GM21528 (cell line): Measurements from ENCODE around the gene LMNA.
"Not testable (repeated sequence)": the region's sequence is repeated elsewhere in the genome, so short reads cannot be mapped to it uniquely, and the experiment has no call there.

Experiments
- ATAC-seq: cut with Tn5 transposase; IDR thresholded peaks from one replicate; pipeline ENCODE4 v1.9.1; 2021; ENCODE audit warnings: mild to moderate bottlenecking, moderate library complexity; ENCODE audit not compliant: unreplicated experiment, low FRiP score

LMNA gene

DNA sequence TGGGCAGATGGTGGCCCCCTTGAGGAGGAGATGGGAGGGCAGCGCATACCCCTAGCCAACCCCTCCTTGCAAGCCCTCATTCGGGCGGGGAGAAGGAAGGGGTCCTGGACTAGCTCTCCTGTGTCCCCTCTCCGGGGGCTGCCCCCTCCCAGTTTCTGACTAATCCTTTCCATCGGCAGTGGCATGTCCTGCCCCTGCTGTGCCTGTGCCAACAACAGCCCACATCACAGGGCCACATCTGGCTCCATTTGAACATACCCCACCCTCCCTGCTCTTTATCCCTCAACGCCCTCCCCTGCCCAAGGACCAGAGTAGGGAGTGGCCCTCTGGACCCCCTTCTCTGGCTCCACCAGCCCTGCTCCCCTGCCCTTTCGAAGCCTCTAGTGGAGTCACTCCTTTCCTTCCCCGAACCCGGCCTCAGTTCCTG is 11.0 kb upstream of the LMNA start:
- no peak for ATAC-seq

DNA sequence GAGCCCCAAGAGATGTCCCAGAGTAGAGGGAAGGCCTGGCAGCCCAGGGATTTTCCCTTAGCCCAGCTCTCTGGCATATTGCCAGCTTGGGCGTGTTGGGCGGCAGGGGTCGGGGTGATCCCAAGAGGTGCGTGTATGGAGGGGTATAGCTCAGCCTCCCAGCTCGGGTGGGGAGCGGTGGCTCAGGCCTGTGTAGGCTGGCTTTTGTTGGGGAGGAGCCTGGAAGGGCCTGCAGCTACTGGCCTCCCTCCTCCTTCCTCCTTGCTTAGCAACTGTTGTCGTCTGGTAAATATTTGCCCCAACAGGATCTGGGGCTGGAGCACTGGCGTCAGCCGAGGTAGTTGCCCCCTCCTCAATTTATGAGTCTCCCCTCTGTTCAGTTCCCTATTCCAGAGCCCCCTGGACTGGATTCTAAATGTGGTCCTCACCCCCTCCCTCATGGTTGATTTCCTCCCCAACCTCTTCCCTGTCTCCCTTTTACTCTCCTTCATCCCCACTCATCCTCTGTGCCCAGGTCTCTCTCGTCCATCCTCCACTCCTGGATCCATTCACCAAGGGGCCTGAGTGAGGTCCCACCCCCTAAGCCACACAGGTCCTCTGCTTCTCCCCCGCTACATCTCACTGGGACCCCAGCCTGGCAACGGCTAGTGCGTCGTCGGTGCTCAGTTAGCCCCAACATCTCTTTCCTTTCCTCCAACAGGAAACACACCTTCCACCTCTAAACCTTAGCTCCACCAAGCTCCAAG is 10.3 kb upstream of the LMNA start:
- no peak for ATAC-seq

DNA sequence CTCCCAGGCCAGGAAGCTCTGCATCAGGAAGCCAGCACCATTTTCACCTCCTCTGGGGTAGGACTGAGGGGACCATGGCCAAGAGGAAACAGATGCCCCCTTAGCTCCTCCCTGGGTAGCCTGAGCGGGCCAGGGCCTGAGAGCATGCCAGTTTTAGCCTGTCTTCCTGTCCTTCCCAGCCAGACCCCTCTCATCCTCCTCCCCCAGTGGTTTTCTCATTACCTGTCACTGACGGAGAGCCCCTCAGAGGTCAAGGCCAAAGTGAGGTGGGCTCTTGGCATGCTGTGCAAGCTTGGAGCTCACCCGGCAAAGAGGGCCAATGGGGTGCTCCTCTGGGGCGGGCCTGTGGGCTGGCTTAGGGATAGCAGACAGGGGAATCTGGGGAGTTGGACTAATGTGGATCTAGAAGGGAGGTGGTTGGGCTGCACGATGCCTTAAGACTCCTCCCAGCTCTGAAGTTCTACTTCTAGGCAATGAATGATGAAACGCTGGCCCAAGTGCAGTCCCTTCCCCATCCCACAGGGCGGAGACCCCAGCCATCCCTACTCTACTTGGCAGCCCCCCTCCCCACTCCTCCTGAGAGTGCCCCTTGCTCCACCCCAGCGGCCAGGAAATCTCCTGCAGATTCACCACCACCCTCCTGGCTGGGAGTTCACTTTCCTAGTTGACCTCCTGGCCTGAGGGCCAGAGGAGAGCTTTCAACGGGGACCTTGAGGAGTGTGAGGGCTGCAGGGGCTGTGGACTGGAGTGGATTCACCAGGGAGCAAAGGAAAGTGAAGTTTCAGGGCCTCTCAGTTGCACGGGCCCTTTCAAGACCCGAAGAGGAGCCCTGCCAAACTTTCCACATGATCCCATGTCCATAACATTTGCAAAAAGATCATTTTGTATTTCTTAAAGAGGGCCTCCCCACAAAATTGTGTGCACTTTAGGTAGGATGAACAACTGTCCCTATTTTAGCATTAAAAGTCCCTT is 9.4 kb upstream of the LMNA start:
- no peak for ATAC-seq

DNA sequence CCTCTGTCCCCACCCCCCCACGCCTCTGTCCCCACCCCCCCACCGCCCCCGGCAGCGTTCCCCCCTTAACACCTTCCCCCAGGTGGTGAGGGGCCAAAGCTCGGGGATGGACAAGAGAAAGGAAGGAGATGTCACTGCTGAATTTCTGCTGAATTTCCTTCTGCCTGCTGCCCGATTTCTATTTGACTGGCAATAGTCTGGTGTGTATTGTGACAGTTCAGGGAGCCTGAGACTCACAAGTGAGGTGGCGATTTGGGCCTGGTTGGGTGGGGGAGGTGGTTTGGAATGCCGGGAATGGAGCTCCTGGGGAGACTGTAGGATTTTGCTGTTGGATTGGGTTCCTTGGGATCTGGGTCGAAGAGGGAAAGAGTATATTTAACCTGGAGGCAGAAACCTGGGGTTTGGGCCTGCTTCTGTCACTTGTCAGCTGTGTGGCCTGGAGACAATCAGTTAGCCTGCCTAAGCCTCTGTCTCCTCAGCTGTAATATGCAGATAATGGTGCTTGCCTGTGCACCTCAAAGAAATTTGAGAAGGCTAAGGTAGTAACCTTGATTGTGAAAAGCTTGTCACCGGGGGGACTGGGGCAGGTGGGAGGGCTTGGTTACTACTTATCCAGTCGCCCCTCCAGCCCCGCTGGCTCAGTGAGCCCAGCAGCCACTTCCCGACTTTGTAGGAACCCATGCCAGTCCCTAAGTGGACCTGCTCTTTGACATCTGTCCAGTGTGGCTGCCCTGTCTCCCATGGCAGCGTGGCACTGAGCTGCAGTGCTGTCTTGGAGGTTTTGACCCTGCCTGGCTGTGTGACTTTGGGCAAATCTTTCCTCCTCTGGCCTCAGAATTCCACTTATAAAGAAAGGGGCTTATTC is 7.7 kb upstream of the LMNA start:
- no peak for ATAC-seq

DNA sequence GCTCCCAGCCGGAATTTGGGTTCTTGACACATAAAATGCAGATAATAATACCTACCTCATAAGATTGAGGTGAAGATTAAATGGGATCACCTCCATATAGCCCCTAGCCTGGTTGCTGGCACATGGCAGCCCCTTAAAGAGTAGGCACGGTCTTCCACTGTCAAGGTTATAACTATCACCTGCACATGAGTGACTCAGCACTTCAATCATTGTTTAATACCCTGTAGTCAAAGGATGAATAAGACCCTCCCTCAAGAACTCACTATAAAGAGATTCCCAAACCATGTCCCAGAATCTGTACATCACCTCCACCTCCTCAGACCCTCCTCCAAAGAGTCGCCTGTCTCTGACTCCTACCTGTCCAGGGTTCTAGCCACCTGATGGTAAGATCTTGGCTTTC is 6.5 kb upstream of the LMNA start:
- ATAC-seq: no peak

DNA sequence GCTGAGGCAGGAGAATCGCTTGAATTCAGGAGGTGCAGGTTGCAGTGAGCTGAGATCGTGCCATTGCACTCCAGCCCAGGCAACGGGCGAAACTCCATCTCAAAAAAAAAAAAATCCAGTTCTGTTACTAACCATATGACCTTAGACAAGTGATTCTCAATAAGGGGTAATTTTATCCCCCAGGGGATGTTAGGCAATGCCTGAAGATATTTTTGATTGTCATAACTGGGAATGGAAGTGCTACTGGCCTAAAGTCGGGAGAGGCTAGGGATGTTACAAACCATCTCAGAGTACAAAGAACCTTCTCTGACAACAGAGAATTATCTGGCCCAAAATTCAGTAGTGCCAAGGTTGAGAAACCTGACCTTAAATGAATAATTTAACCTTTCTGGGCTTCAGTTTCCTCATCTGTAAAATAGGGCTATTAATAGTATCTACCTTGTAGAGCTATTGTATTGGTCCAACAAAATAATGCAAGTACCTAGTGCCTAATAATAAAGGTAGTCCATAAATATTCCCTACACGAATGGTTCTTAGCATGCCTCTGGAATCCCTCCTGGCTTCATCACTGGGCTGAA is 5.8 kb upstream of the LMNA start:
- ATAC-seq: no peak

DNA sequence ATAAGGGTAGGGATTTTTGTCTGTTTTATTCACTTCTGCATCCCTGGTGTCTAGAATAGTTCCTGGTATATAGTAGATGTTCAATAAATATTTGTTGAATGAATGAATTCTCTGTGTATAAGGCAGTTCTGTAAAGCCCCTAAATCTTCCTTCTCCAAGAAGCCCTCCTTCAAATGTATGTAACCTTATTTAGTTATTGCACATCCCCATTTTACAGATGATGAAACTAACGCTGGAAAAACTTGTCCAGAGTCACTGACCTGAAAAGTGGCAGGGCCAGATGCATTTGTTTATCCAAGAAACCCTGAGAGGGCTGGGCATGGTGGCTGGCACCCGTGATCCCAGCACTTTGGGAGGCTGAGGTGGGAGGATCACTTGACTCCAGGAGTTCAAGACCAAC is 4.3 kb upstream of the LMNA start:
- no peak for ATAC-seq

DNA sequence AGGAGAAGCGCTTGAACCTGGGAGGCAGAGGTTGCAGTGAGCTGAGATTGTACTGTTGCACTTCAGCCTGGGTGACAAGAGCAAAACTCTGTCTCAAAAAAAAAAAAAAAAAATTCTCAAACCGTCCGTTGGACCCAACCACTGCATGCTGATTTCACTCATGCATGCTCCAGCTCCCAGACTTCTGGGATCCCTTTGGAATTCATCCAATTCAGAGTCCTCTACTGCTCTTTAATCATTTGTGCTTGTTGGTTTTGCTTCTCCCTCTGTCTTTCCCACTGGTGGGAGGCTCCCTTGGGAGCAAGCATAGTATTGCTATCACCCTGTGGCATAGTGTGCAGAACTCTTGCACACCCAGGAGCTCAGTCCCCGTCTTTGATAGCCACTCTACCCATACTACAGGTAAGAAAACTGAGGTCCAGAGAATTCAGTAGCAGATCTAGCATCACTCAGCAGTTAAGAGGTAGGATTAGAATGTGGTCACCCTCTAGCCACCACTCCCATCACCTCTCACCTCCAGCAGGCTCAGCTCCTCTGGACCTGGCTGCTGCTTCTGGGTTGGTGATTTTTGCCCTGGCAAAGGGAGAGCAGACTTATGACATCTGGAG is 3.1 kb upstream of the LMNA start:
- no peak for ATAC-seq

DNA sequence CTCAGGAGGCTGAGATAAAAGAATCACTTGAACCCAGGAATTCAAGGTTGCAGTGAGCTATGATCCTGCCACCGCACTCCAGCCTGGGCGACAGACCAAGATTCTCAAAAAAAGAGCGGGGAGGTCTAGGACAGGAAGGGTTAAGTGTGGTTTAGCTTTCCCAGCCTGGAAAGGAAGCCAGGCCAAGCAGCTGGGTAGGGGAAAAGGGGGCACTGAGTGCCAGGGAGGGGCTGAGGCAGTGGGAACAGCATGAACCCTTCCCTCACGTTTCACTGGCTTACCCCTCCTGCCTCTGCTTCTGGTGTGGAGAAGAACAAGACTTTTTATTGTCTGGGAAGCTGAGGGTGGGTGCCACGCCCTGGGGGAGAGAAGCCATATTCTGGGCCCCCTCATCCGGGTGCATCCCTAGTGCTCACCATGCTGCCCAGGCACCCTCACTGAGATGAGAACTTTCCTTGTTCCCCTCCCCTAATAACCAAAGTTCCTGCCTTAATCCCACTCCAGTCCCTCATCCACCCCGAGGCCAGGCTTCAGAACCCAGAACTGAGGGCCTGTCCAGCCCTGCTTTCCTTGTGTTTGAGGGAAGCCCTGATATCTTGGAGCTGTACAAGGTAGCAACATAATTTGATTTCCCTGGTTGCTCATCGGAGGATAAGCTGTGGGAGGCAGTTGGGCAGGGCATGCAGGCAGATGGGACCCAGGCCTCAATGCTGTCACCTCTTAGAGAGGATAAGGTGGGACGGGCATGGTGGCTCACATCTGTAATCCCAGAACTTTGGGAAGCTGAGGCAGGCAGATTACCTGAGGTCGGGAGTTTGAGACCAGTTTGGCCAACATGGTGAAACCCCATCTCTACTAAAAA is 2.0 kb upstream of the LMNA start:
- no peak for ATAC-seq

DNA sequence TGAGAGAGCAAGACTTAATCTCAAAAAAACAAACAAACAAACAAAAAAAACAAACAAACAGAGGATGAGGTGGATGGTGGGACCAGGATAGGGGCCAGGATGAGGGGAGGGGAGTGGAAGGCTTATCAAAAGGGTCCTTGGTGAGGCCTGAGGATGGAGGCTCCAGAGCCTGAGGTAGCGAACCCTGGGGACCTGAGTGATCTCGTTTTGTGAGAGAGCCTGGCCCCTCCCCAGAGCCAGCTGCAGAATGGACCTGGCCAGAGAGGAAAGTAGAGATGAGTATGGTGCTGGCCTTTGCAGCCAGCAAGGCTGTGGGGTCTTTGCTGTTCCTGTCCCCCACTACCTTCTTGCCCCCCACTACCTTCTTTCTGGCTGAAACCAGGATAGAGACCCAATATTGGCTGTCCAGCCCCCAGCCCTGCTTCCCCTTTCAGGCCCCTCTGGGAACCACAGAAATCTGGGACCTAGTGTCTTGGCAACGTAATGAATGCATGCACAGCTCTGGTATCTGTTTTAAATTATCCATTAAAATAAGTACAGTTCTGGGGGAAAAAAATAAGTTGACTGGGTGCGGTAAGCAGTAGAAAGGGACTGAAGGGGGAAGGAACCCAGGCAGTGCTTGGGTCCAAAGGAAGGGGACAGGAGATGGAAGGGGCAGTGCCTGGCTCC is 1.1 kb upstream of the LMNA start:
- ATAC-seq: no peak

DNA sequence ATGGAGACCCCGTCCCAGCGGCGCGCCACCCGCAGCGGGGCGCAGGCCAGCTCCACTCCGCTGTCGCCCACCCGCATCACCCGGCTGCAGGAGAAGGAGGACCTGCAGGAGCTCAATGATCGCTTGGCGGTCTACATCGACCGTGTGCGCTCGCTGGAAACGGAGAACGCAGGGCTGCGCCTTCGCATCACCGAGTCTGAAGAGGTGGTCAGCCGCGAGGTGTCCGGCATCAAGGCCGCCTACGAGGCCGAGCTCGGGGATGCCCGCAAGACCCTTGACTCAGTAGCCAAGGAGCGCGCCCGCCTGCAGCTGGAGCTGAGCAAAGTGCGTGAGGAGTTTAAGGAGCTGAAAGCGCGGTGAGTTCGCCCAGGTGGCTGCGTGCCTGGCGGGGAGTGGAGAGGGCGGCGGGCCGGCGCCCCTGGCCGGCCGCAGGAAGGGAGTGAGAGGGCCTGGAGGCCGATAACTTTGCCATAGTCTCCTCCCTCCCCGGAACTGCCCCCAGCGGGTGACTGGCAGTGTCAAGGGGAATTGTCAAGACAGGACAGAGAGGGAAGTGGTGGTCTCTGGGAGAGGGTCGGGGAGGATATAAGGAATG is 505 bp downstream of the LMNA start:
- ATAC-seq: no peak

DNA sequence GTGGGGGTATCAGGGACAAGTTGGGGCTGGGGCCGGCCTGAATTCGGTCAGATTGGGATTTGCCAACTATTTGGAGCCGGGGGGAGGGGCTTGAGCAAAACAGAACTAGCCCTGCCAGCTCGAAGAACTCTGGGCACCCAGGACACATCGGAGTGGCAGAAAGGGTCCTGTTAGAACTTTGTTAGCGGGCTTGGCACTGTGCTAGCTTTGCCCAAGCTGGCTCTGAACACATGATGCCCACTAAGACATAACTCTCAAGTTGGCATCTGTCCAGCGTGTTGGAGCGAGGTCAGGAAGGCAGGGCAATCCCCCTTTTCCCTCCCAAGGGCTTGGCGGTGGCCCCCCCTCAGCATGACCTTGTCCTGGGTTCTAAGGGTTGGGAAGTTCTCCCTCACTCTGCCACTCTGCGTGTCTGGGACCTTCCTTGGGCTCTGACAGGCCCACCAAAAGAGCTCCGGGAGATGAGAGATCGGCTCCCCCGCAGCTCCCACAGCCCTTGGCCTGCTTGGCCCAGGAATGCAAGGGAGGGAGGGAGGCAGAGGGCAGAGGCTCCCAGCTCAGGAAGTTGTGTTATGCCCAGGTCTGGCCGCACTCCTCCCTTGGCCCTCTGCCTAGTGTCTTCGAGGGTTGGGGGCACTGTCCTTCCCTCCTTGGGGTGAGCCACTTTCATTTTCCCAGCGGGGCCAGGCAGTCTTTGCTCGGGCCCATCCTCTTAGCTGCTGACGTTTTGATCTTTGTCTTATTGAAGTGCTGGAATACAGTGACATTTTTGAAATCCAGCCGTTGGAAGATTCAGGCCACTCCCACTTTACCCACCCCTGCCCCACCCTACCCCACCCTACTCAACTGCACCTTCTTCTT is 1.2 kb downstream of the LMNA start:
- no peak for ATAC-seq

DNA sequence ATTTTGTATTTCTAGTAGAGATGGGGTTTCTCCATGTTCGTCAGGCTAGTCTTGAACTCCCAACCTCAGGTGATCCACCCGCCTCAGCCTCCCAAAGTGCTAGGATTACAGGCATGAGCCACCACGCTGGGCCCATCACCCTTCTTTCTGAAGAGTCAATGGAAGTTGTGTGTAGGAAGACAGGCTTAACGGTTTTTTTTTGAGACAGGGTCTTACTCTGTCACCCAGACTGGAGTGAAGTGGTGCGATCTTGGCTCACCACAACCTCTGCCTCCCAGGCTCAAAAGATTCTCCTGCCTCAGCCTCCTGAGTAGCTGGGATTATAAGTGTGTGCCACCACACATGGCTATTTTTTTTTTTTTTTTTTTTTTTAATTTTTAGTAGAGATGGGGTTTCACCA is 2.2 kb downstream of the LMNA start:
- ATAC-seq: not testable (repeated sequence)

DNA sequence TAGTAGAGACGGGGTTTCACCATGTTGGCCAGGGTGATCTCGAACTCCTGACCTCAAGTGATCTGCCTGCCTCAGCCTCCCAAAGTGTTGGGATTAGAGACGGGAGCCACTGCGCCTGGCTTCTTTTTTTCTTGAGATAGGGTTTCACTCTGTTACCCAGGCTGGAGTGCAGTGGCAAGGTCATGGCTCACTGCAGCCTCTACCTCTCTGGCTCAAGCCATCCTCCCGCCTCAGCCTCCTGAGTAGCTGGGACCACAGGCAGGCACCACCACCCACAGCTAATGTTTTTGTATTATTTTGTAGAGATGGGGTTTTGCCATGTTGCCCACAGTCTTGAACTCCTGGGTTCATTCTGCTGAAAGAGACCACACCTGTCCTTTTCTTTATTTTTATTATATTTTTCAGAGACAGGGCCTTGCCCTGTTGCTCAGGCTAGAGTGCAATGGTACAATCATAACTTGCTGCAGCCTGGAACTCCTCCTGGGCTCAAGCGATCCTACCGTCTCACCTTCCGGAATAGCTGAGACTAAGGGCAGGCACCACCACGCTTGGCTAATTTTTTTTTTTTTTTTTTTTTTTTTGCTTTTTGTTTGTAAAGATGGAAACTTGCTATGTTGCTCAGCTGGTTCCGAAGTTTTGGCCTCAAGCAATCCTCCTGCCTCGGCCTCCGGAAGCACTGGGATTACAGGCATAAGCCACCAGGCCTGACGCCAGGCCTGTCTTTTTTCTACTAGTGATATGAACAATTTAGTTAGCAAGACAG is 3.1 kb downstream of the LMNA start:
- ATAC-seq: no peak

DNA sequence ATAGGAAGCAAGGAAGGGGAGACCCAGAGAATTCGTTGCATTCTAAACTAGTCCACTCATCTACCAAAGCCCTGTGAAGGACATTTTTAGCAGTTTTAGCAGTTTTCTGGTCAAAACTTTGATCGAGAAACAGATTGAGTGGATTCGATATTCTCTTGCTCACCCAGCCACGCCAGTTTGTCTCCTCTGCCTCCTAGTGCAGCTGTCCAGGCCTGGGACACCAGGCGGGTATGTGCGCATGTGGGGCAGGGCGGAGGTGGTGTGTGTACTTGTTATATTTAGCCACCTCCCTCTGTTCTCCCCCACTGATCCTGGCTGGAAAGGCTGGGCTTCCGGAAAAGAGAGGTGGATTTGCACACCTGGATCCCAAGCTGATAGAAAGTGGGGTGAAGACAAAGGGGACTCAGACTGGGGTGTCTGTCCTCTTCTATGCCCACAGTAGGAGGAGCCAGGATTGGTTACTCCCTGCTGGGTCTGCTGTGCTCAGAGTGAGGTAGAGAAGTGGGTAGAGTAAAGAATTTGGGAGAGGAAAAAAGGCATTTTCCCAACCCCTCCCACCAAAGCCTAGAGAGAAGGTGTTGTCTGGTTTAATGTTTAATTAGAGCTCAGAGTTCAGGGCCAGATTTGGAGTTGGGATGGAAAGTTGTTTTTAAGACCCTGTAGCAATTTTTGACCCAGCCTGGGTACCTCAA is 3.8 kb downstream of the LMNA start:
- no peak for ATAC-seq
